GM12892 (cell line): ENCODE measurements around the gene TRABD2B.

Source experiments
- POLR2A ChIP-seq: IDR thresholded peaks from 2 replicates; pipeline ENCODE4 v1.6.1; 2011; ENCODE audit warnings: low read depth, low read length, control low read depth
- TAF1 ChIP-seq: IDR thresholded peaks from 2 replicates; pipeline ENCODE4 v1.6.1; 2011; ENCODE audit warnings: low read depth, mild to moderate bottlenecking, control low read depth, low read length, borderline replicate concordance

DNA sequence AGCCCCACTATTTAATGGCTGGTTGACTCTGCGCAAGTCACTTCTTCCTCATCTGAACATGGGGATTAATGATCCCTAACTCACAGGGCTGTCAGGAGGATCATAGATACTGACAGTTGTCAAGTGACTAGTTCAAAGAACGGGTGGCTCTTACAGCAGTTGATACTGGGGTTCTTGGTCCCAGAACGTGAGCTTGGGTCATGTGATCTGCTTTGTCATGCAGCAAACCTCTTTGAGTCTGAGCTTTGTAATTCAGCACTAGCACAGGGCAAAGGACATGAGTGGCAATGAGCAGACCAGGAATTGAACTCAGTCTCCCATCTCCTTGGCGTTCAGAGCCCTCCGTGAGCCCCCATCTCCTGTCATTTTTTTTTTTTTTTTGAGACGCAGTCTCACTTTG is 64.4 kb downstream of the TRABD2B start:
- TF ChIP-seq TAF1 (no peak), POLR2A (no peak)
